Measurements from ENCODE around the gene PTPRN2. TPM values are rescaled to one million over a fixed set of nuclear protein-coding genes. Genes with fewer than 3 reads are reported as not detected.
"Not testable (repeated sequence)": the region's sequence is repeated elsewhere in the genome, so short reads cannot be mapped to it uniquely, and the experiment has no call there.

The PTPRN2 gene
- total and polyA plus RNA-seq, 7 donors = 0.47 to 0.82 (median 0.51) TPM

DNA sequence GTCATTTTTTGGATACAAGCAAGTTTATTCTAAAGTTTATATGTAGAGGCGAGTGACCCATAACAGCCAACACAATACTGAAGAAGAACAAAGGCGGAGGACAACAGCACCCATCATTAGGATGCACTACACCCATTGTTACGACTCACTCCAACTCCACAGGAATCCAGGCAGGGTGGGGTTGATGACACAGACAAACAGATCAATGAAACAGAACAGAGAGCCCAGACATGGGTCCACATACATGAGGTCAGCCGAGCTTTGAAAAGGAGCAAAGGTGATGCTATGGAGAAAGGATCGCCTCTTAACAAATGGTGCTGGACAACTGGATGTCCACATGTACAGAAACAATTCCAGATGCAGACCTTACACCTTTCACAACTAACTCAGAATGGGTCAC is 426.4 kb downstream of the PTPRN2 start:
- H3K4me3 ChIP-seq = no peak overlapping the region
- 75 to 91% (median 88%) methylated on average over 5 of the region's 5 CpGs for WGBS, 3 donors

GRCh38 chr7:158160199-158160598 is 427.4 kb downstream of the PTPRN2 start:
- H3K9me3 ChIP-seq = no peaks in the 10 kb centered on the region
- intact Hi-C loops (cut with DNase I) = no loop called here
- no peaks in the 10 kb centered on the region for H3K27me3 ChIP-seq (ENCODE audit: insufficient read depth in 3 of 3, low read length in 2 of 3)
- no peak overlapping the region for H3K4me3 ChIP-seq
- no peak for ATAC-seq
- TF ChIP-seq, protein P1, sequence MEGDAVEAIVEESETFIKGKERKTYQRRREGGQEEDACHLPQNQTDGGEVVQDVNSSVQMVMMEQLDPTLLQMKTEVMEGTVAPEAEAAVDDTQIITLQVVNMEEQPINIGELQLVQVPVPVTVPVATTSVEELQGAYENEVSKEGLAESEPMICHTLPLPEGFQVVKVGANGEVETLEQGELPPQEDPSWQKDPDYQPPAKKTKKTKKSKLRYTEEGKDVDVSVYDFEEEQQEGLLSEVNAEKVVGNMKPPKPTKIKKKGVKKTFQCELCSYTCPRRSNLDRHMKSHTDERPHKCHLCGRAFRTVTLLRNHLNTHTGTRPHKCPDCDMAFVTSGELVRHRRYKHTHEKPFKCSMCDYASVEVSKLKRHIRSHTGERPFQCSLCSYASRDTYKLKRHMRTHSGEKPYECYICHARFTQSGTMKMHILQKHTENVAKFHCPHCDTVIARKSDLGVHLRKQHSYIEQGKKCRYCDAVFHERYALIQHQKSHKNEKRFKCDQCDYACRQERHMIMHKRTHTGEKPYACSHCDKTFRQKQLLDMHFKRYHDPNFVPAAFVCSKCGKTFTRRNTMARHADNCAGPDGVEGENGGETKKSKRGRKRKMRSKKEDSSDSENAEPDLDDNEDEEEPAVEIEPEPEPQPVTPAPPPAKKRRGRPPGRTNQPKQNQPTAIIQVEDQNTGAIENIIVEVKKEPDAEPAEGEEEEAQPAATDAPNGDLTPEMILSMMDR (IDR thresholded peaks at IDR 0.05) = no peak
- H3K36me3 ChIP-seq (ENCODE audit: insufficient read depth in 1 of 2, low read depth in 1 of 2) = no peaks in the 10 kb centered on the region
- DNase-seq = no peak
- H3K4me1 ChIP-seq = no peaks in the 10 kb centered on the region
- WGBS, 3 donors = 61 to 68% (median 62%) methylated on average over 5 of the region's 5 CpGs
- no peak overlapping the region for H3K27ac ChIP-seq

More for the DNA sequence above, 426.4 kb downstream of the PTPRN2 start:
- Histone ChIP-seq H3K27me3 (ENCODE audit: insufficient read depth in 3 of 3, low read length in 2 of 3) (no peaks in the 10 kb centered on the region), H3K4me1 (no peaks in the 10 kb centered on the region), H3K9me3 (no peaks in the 10 kb centered on the region), H3K36me3 (ENCODE audit: insufficient read depth in 1 of 2, low read depth in 1 of 2) (no peaks in the 10 kb centered on the region), H3K27ac (no peak overlapping the region)
- no peak for ATAC-seq
- TF ChIP-seq, protein P1 (IDR thresholded peaks at IDR 0.05) = no peak
- intact Hi-C loops (cut with DNase I) = no loop called here
- no peak for DNase-seq

DNA sequence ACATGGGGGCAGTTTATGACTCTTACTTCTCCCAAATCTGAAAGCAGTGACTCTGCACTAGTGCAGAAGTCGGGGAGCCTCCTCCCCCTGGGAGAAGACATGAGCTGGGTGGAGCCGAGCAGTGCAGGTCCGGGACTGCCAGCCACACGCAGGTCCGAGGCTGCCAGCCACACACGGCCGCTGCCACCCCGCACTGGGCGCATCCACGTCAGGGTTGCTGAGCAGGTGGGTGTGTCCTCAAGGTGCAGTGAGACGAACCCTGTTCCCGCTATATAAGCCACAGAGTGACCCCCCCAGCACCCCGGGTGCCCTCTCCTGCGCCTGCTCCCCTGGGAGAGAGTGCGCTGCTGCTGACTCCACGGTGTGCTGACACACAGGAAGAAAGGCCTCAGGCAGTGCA is 430.2 kb downstream of the PTPRN2 start:
- TF ChIP-seq, protein P1 (IDR thresholded peaks at IDR 0.05) = no peak
- Histone ChIP-seq H3K27me3 (ENCODE audit: insufficient read depth in 3 of 3, low read length in 2 of 3) (no peaks in the 10 kb centered on the region), H3K36me3 (ENCODE audit: insufficient read depth in 1 of 2, low read depth in 1 of 2) (no peaks in the 10 kb centered on the region), H3K27ac (no peak overlapping the region), H3K4me3 (no peak overlapping the region), H3K4me1 (no peaks in the 10 kb centered on the region), H3K9me3 (no peaks in the 10 kb centered on the region)
- ATAC-seq = no peak
- intact Hi-C loops (cut with DNase I) = no loop called here
- 83 to 85% (median 84%) methylated on average over 16 of the region's 16 CpGs for WGBS, 3 donors
- no peak for DNase-seq

DNA sequence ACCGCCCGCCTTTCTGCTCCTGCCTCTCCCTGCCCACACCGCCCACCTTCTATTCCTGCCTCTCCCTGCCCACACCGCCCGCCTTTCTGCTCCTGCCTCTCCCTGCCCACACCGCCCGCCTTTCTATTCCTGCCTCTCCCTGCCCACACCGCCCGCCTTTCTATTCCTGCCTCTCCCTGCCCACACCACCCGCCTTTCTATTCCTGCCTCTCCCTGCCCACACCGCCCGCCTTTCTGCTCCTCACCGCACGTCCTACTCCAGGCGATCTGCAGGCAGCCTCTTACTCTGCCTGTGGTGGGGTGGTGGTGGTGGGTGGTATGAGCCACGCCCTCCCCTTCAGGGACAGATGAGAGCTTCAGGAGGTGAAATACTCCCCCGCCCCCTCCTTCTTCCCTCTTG is 436.4 kb downstream of the PTPRN2 start:
- 75 to 77% (median 76%) methylated on average over 15 to 17 of the region's 17 CpGs for WGBS, 3 donors
- H3K4me3 ChIP-seq; intact Hi-C loops (cut with DNase I); H3K27ac ChIP-seq; H3K27me3 ChIP-seq (ENCODE audit: insufficient read depth in 3 of 3, low read length in 2 of 3); H3K9me3 ChIP-seq; H3K36me3 ChIP-seq (ENCODE audit: insufficient read depth in 1 of 2, low read depth in 1 of 2); H3K4me1 ChIP-seq: not testable (repeated sequence)
- DNase-seq = peak; percentile 46 to 83
- peak in 1 of 4 donors; percentile 44 for ATAC-seq

- intact Hi-C loops (cut with DNase I) = no loop called here
- Histone ChIP-seq H3K36me3 (ENCODE audit: insufficient read depth in 1 of 2, low read depth in 1 of 2) (no peaks in the 10 kb centered on the region), H3K4me1 (no peaks in the 10 kb centered on the region), H3K27ac (no peak overlapping the region), H3K9me3 (no peaks in the 10 kb centered on the region), H3K27me3 (ENCODE audit: insufficient read depth in 3 of 3, low read length in 2 of 3) (no peaks in the 10 kb centered on the region), H3K4me3 (no peak overlapping the region)
- ATAC-seq (no peak), DNase-seq (no peak)
- TF ChIP-seq, protein P1 (IDR thresholded peaks at IDR 0.05) = no peak
- WGBS, 3 donors = 84 to 89% (median 86%) methylated on average over 7 of the region's 7 CpGs
These were observed 437.4 kb downstream of the PTPRN2 start for GRCh38 chr7:158150234-158150633.

GRCh38 chr7:158147431-158147830 is 440.2 kb downstream of the PTPRN2 start:
- 87 to 97% (median 91%) methylated on average over 17 to 18 of the region's 18 CpGs for WGBS, 3 donors
- H3K4me3 ChIP-seq; H3K27me3 ChIP-seq (ENCODE audit: insufficient read depth in 3 of 3, low read length in 2 of 3); H3K9me3 ChIP-seq; ATAC-seq; H3K36me3 ChIP-seq (ENCODE audit: insufficient read depth in 1 of 2, low read depth in 1 of 2); DNase-seq; intact Hi-C loops (cut with DNase I); H3K27ac ChIP-seq; H3K4me1 ChIP-seq: not testable (repeated sequence)

All from psoas muscle (tissue), 8 donors.